Activated T-helper 1 cell treated with anti-CD3 and anti-CD28 coated beads, Interleukin-2, amount 50 U/mL, for 16 hours (primary cell): Measurements from ENCODE around the gene KDM7A.
"Not testable (repeated sequence)": the region's sequence is repeated elsewhere in the genome, so short reads cannot be mapped to it uniquely, and the experiment has no call there.

Source experiments
- DNase-seq, 2 donors: peaks; one replicate each; pipeline ENCODE4 v3.0.0-alpha.2; 2020; ENCODE audit warnings: low read depth in 1 of 2, low spot score in 1 of 2

Gene KDM7A

GRCh38 chr7:140161047-140161446, 15.7 kb downstream of the KDM7A start:
- no peak for DNase-seq

- DNase-seq = no peak
These were observed 16.5 kb downstream of the KDM7A start for GRCh38 chr7:140160308-140160707.

- no peak for DNase-seq
These were observed 17.3 kb downstream of the KDM7A start for GRCh38 chr7:140159497-140159896.

GRCh38 chr7:140156460-140157080, 20.2 kb downstream of the KDM7A start:
- no peak for DNase-seq

GRCh38 chr7:140155428-140155827, 21.4 kb downstream of the KDM7A start:
- DNase-seq = no peak

- no peak for DNase-seq
These were observed 23.1 kb downstream of the KDM7A start for GRCh38 chr7:140153666-140154161.

GRCh38 chr7:140146574-140146973, 30.2 kb downstream of the KDM7A start:
- DNase-seq = no peak

- DNase-seq = no peak
These were observed 31.1 kb downstream of the KDM7A start for GRCh38 chr7:140145709-140146108.

GRCh38 chr7:140144821-140145220, 32.0 kb downstream of the KDM7A start:
- DNase-seq = no peak

GRCh38 chr7:140143997-140144396, 32.8 kb downstream of the KDM7A start:
- DNase-seq = no peak

- DNase-seq = no peak
These were observed 34.8 kb downstream of the KDM7A start for GRCh38 chr7:140142031-140142430.

- no peak for DNase-seq
These were observed 35.5 kb downstream of the KDM7A start for GRCh38 chr7:140141256-140141655.

GRCh38 chr7:140137078-140137477, 39.7 kb downstream of the KDM7A start:
- no peak for DNase-seq

- DNase-seq = no peak
These were observed 40.7 kb downstream of the KDM7A start for GRCh38 chr7:140136073-140136472.

GRCh38 chr7:140134039-140134438, 42.7 kb downstream of the KDM7A start:
- no peak for DNase-seq

- no peak for DNase-seq
These were observed 49.2 kb downstream of the KDM7A start for GRCh38 chr7:140127360-140128127.

GRCh38 chr7:140126435-140127034, 50.2 kb downstream of the KDM7A start:
- DNase-seq = no peak

- DNase-seq = no peak
These were observed 53.8 kb downstream of the KDM7A start for GRCh38 chr7:140122965-140123364.

- no peak for DNase-seq
These were observed 55.5 kb downstream of the KDM7A start for GRCh38 chr7:140121326-140121725.

GRCh38 chr7:140114817-140115216, 62.0 kb downstream of the KDM7A start:
- not testable (repeated sequence) for DNase-seq

GRCh38 chr7:140108777-140109176, 68.0 kb downstream of the KDM7A start:
- not testable (repeated sequence) for DNase-seq

- DNase-seq = no peak
These were observed 80.3 kb downstream of the KDM7A start for GRCh38 chr7:140096459-140096858.
